ENCODE data around the gene RPL22L1.

DNA sequence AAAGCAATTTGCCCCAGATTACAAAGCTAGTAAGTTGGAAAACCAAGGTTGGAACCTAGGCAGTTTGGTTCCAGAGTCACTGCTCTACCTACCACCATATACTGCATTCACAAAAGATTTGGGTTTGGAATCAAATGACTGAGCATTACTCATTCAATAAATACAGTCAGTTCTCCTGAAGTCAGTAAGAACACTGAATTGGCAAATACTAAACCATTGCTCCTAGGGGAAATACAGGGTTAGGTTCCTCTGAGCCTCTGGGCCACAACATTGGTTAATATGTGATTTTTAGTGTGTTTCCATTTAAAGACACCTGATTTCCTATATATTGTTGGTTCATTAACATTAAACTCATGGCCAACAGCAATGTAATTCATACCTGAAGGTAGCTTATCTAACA, 40.5 kb upstream of the RPL22L1 start:
- TF ChIP-seq, protein P1, sequence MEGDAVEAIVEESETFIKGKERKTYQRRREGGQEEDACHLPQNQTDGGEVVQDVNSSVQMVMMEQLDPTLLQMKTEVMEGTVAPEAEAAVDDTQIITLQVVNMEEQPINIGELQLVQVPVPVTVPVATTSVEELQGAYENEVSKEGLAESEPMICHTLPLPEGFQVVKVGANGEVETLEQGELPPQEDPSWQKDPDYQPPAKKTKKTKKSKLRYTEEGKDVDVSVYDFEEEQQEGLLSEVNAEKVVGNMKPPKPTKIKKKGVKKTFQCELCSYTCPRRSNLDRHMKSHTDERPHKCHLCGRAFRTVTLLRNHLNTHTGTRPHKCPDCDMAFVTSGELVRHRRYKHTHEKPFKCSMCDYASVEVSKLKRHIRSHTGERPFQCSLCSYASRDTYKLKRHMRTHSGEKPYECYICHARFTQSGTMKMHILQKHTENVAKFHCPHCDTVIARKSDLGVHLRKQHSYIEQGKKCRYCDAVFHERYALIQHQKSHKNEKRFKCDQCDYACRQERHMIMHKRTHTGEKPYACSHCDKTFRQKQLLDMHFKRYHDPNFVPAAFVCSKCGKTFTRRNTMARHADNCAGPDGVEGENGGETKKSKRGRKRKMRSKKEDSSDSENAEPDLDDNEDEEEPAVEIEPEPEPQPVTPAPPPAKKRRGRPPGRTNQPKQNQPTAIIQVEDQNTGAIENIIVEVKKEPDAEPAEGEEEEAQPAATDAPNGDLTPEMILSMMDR (IDR thresholded peaks at IDR 0.05; ENCODE audit: poor library complexity, severe bottlenecking): no peak
- TF ChIP-seq EP300 (conservative IDR thresholded peaks at IDR 0.05; ENCODE audit: poor library complexity, severe bottlenecking) (no peak), REST (IDR thresholded peaks at IDR 0.05; ENCODE audit: borderline replicate concordance) (no peak), MXI1 (conservative IDR thresholded peaks at IDR 0.05; ENCODE audit: poor library complexity, severe bottlenecking) (no peak), EZH2 (IDR thresholded peaks at IDR 0.05; ENCODE audit: borderline replicate concordance, insufficient read depth, low read length, poor library complexity, severe bottlenecking) (no peak), POLR2AphosphoS5 (IDR thresholded peaks at IDR 0.05) (no peak), RAD21 (conservative IDR thresholded peaks at IDR 0.05) (no peak)

All from neural cell (in vitro differentiated cells).